HEK293 (cell line): Measurements from ENCODE around the gene KLHL21.
A peak's percentile ranks its signal among the peaks of the same experiment; 100 is the strongest.

Experiments used
- CTCF ChIA-PET: fragments of 350-600 bp; formaldehyde crosslinking; extraction: SDS; loops from one replicate; lab custom pipeline; 2021; ENCODE audit warnings: antibody characterized with exemption; lab: Yijun Ruan, JAX
- POLR2A ChIA-PET: fragments of 300-600 bp; formaldehyde crosslinking; extraction: SDS; loops from one replicate; lab custom pipeline; 2020; ENCODE audit warnings: antibody characterized with exemption, inconsistent platforms; lab: Yijun Ruan, JAX
- H3K27ac ChIP-seq: fragments of 200-500 bp; sonication (Bioruptor generic); 2 replicates; pipeline ENCODE4 v1.5.1; 2014; ENCODE audit warnings: low read depth, low read length, control low read depth, inconsistent platforms; ENCODE audit errors: extremely low read depth
- H3K36me3 ChIP-seq, 2 experiments: fragments of 200-500 bp in 1 of 2; sonication (Bioruptor generic) in 1 of 2; 1 replicate in 1 of 2; 2 replicates in 1 of 2; pipeline ENCODE4 v1.5.1; 2014 to 2017; ENCODE audit warnings: inconsistent platforms in 2 of 2, low read length in 2 of 2; ENCODE audit not compliant: control insufficient read depth in 2 of 2, insufficient read depth in 1 of 2
- H3K4me1 ChIP-seq: fragments of 200-500 bp; sonication (Bioruptor generic); 2 replicates; pipeline ENCODE4 v1.5.1; 2014; ENCODE audit warnings: mild to moderate bottlenecking, low read length, inconsistent platforms; ENCODE audit not compliant: control insufficient read depth, insufficient read depth
- H3K4me3 ChIP-seq: 2 replicates; pipeline ENCODE4 v1.5.1; 2011; ENCODE audit warnings: low read depth, mild to moderate bottlenecking, control low read depth, low read length, moderate library complexity
- H3K9me3 ChIP-seq: fragments of 200-500 bp; sonication (Bioruptor generic); 2 replicates; pipeline ENCODE4 v1.5.1; 2014; ENCODE audit warnings: low read depth, low read length, inconsistent platforms; ENCODE audit not compliant: control insufficient read depth, insufficient read depth
- EGR2 ChIP-seq: fragments of 450-650 bp; formaldehyde crosslinking; IDR thresholded peaks from 2 replicates; pipeline ENCODE4 v1.5.1; 2016; ENCODE audit warnings: low read depth, missing biosample characterization, missing genetic modification characterization
- HOXA7 ChIP-seq: sonication (generic); formaldehyde crosslinking; IDR thresholded peaks from 2 replicates; pipeline ENCODE4 v1.8.1; 2022; ENCODE audit warnings: missing genetic modification reagents, borderline replicate concordance
- HOXC10 ChIP-seq: sonication (generic); formaldehyde crosslinking; IDR thresholded peaks from 2 replicates; pipeline ENCODE4 v1.8.1; 2023; ENCODE audit warnings: mild to moderate bottlenecking, missing genetic modification reagents
- KLF10 ChIP-seq: fragments of 450-650 bp; IDR thresholded peaks from 2 replicates; pipeline ENCODE4 v1.5.1; 2018; ENCODE audit warnings: missing biosample characterization, mild to moderate bottlenecking, missing genetic modification characterization
- SP7 ChIP-seq: fragments of 450-650 bp; formaldehyde crosslinking; IDR thresholded peaks from 2 replicates; pipeline ENCODE4 v1.5.1; 2016; ENCODE audit warnings: missing biosample characterization, missing genetic modification characterization
- ZFHX2 ChIP-seq: fragments of 450-650 bp; formaldehyde crosslinking; conservative IDR thresholded peaks from 2 replicates; pipeline ENCODE4 v1.5.1; 2016; ENCODE audit warnings: missing biosample characterization, missing genetic modification characterization
- ZNF138 ChIP-seq: fragments of 450-650 bp; formaldehyde crosslinking; IDR thresholded peaks from 2 replicates; pipeline ENCODE4 v1.5.1; 2016; ENCODE audit warnings: missing biosample characterization, missing genetic modification characterization, borderline replicate concordance
- ZNF146 ChIP-seq: fragments of 450-650 bp; formaldehyde crosslinking; IDR thresholded peaks from 2 replicates; pipeline ENCODE4 v1.5.1; 2016; ENCODE audit warnings: missing biosample characterization, missing genetic modification characterization
- ZNF324 ChIP-seq: fragments of 450-650 bp; formaldehyde crosslinking; IDR thresholded peaks from 2 replicates; pipeline ENCODE4 v1.5.1; 2016; ENCODE audit warnings: missing biosample characterization, missing genetic modification characterization
- ZNF48 ChIP-seq: fragments of 450-650 bp; formaldehyde crosslinking; IDR thresholded peaks from 2 replicates; pipeline ENCODE4 v1.5.1; 2016; ENCODE audit warnings: missing biosample characterization, missing genetic modification characterization
- ZNF513 ChIP-seq: fragments of 450-650 bp; IDR thresholded peaks from 2 replicates; pipeline ENCODE4 v1.5.1; 2018; ENCODE audit warnings: missing biosample characterization, missing genetic modification characterization
- ZNF629 ChIP-seq: fragments of 450-650 bp; formaldehyde crosslinking; IDR thresholded peaks from 2 replicates; pipeline ENCODE4 v1.5.1; 2017; ENCODE audit warnings: missing biosample characterization, missing genetic modification characterization
- ZNF707 ChIP-seq: fragments of 450-650 bp; formaldehyde crosslinking; IDR thresholded peaks from 2 replicates; pipeline ENCODE4 v1.5.1; 2016; ENCODE audit warnings: missing biosample characterization, missing genetic modification characterization
- TF ChIP-seq, protein P1 (sequence below): fragments of 450-650 bp; formaldehyde crosslinking; IDR thresholded peaks from 2 replicates; pipeline ENCODE4 v1.5.1; 2017; ENCODE audit warnings: missing biosample characterization, missing genetic modification characterization
- TF ChIP-seq, protein P2 (sequence below): fragments of 450-650 bp; formaldehyde crosslinking; IDR thresholded peaks from 2 replicates; pipeline ENCODE4 v1.5.1; 2016; ENCODE audit warnings: missing biosample characterization, missing genetic modification characterization, borderline replicate concordance

KLHL21 gene

GRCh38 chr1:6599141-6599975, 3.3 kb downstream of the KLHL21 start:
- TF ChIP-seq EGR2 (tag by site-specific recombination) (peak; percentile 74), HOXC10 (no peak), ZFHX2 (peak; percentile 74)
- TF ChIP-seq, protein P1, sequence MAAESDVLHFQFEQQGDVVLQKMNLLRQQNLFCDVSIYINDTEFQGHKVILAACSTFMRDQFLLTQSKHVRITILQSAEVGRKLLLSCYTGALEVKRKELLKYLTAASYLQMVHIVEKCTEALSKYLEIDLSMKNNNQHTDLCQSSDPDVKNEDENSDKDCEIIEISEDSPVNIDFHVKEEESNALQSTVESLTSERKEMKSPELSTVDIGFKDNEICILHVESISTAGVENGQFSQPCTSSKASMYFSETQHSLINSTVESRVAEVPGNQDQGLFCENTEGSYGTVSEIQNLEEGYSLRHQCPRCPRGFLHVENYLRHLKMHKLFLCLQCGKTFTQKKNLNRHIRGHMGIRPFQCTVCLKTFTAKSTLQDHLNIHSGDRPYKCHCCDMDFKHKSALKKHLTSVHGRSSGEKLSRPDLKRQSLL (tag by site-specific recombination) = peak; percentile 15; the same call in 1 of the 2 replicates
- TF ChIP-seq, all 188 proteins: peak for 3
- Histone ChIP-seq H3K4me3 (no peak overlapping the region), H3K27ac (no peak overlapping the region), H3K4me1 (no peaks in the 10 kb centered on the region), H3K36me3 (peaks cover 3 to 59% of the 10 kb centered on the region in 2 experiments; a peak in 2 of 3 replicates), H3K9me3 (no peaks in the 10 kb centered on the region)
- ChIA-PET POLR2A (interaction anchor here (0.9 to 1.6 kb wide), 3 partner anchors 11 to 19 kb away, joined by 3 to 13 read pairs (median 8); partner anchors contain the start of gene ZBTB48), CTCF (interaction anchor here (0.6 to 1.4 kb wide), 4 partner anchors 45 to 150 kb away, joined by 3 to 5 read pairs (median 4); partner anchors contain the start of gene NOL9)

DNA sequence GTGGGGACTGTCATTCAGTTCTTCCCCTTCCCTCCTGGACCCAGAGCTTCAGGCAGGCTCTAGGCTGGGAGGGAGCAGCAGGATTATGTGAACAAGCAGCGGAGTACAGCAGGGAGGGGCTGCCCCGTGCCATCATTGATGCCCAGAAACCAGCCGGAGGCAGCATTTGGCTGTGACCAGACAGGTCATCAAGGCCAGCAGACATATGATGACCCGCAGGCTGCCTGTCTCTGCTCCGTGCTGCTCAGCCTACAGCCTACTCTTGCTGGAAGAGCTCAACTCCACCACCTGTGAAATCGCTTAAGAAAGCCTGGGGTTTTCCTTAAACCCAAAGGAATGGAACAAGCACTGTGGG, 4.9 kb downstream of the KLHL21 start:
- CTCF ChIA-PET = interaction anchor here (0.7 to 0.8 kb wide), 2 partner anchors 18 to 117 kb away, joined by 3 read pairs; no protein-coding TSS in a partner anchor
- POLR2A ChIA-PET = interaction anchor here (0.7 to 1.5 kb wide), 3 partner anchors 9 to 18 kb away, joined by 3 to 5 read pairs (median 3); partner anchors contain the start of gene ZBTB48
- H3K4me3 ChIP-seq = no peak overlapping the region
- no peaks in the 10 kb centered on the region for H3K4me1 ChIP-seq
- TF ChIP-seq ZNF324 (tag by site-specific recombination) (no peak), SP7 (tag by site-specific recombination) (no peak)
- peaks cover 3 to 75% of the 10 kb centered on the region in 2 experiments; a peak in 2 of 3 replicates for H3K36me3 ChIP-seq
- no peak overlapping the region for H3K27ac ChIP-seq
- H3K9me3 ChIP-seq = no peaks in the 10 kb centered on the region

DNA sequence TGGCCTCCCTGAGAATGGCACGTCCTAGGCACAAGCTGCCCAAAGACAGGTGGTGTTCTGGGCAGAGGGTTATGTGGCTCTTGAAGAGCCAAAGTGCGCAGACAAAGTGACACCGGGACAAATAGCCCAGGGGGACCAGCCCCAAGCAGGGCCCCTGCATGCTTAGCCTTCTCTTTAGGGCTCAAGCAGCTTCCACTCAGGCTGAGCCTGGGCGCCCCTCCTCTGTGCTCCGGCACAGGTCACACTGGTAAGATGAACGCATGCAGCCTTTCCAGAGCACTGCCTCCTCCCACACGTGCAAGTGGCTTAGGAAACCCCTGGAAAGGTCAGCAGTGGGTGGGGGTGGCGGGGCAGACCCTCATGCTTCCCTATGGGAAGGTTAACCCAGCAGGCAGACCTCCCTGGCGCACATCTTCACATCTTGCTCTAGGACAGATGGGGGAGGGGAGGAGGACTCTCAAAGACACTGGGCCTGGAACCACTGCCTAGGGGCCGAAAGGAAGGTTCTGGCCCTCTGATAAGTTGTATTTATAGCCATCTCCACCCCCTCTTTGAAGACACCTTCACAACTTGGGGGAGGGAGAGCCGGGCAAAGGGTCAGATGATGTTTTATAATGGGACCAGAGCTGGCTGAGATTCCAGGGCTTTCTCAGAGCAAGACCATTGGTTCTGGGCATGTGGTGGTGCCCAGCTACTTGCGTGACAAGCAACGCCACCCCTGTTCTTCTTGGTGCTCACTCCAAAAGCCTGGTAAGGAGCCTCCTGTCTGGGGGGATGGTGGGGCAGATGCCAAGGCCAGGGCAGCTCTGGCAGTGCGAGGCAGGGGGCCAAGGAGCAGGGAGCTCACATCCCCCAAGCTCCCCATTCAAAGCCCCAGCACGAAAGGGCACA, 5.5 kb downstream of the KLHL21 start:
- H3K36me3 ChIP-seq = peaks cover 3 to 81% of the 10 kb centered on the region in 2 experiments; a peak in 2 of 3 replicates
- H3K9me3 ChIP-seq = no peaks in the 10 kb centered on the region
- ChIA-PET POLR2A (interaction anchor here (0.7 to 1.5 kb wide), 3 partner anchors 8 to 18 kb away, joined by 3 to 5 read pairs (median 3); partner anchors contain the start of gene ZBTB48), CTCF (interaction anchor here (0.7 to 0.8 kb wide), 2 partner anchors 17 to 116 kb away, joined by 3 read pairs; no protein-coding TSS in a partner anchor)
- H3K4me3 ChIP-seq = no peak overlapping the region
- no peaks in the 10 kb centered on the region for H3K4me1 ChIP-seq
- TF ChIP-seq ZNF324 (tag by site-specific recombination) = no peak
- TF ChIP-seq ZFHX2 = peak; percentile 39; the same call in 1 of the 2 replicates
- H3K27ac ChIP-seq = no peak overlapping the region

DNA sequence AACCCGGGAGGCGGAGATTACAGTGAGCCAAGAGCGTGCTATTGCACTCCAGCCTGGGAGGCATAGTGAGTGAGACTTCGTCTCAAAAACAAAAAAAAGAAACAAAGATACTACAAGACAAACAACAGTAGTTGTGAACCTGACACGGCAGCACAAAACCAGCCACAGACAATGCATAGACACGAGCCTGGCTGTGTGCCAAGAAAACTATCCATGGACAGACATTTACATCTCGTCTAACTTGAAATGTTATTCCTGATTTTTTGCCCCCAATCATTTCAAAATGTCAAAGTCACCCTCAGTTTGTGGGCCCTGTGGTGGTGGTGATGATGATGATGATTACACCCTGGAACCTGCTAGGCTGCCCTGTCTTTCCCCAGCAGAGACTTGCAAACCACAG, 6.3 kb downstream of the KLHL21 start:
- H3K9me3 ChIP-seq = no peaks in the 10 kb centered on the region
- peaks cover 3 to 89% of the 10 kb centered on the region in 2 experiments; a peak in 2 of 3 replicates for H3K36me3 ChIP-seq
- POLR2A ChIA-PET = interaction anchor here (1.3 kb wide), 1 partner anchor 17 kb away, joined by 3 read pairs; the partner anchor contains the start of gene ZBTB48
- no peak overlapping the region for H3K27ac ChIP-seq
- no peak overlapping the region for H3K4me3 ChIP-seq
- CTCF ChIA-PET = no interaction called here
- H3K4me1 ChIP-seq = no peaks in the 10 kb centered on the region
- peak; percentile 58 for TF ChIP-seq ZNF513 (tag by site-specific recombination)
- TF ChIP-seq HOXA7 (CRISPR knock-in tag) = no peak
- no peak for TF ChIP-seq ZNF707 (tag by site-specific recombination)
- TF ChIP-seq, protein P2, sequence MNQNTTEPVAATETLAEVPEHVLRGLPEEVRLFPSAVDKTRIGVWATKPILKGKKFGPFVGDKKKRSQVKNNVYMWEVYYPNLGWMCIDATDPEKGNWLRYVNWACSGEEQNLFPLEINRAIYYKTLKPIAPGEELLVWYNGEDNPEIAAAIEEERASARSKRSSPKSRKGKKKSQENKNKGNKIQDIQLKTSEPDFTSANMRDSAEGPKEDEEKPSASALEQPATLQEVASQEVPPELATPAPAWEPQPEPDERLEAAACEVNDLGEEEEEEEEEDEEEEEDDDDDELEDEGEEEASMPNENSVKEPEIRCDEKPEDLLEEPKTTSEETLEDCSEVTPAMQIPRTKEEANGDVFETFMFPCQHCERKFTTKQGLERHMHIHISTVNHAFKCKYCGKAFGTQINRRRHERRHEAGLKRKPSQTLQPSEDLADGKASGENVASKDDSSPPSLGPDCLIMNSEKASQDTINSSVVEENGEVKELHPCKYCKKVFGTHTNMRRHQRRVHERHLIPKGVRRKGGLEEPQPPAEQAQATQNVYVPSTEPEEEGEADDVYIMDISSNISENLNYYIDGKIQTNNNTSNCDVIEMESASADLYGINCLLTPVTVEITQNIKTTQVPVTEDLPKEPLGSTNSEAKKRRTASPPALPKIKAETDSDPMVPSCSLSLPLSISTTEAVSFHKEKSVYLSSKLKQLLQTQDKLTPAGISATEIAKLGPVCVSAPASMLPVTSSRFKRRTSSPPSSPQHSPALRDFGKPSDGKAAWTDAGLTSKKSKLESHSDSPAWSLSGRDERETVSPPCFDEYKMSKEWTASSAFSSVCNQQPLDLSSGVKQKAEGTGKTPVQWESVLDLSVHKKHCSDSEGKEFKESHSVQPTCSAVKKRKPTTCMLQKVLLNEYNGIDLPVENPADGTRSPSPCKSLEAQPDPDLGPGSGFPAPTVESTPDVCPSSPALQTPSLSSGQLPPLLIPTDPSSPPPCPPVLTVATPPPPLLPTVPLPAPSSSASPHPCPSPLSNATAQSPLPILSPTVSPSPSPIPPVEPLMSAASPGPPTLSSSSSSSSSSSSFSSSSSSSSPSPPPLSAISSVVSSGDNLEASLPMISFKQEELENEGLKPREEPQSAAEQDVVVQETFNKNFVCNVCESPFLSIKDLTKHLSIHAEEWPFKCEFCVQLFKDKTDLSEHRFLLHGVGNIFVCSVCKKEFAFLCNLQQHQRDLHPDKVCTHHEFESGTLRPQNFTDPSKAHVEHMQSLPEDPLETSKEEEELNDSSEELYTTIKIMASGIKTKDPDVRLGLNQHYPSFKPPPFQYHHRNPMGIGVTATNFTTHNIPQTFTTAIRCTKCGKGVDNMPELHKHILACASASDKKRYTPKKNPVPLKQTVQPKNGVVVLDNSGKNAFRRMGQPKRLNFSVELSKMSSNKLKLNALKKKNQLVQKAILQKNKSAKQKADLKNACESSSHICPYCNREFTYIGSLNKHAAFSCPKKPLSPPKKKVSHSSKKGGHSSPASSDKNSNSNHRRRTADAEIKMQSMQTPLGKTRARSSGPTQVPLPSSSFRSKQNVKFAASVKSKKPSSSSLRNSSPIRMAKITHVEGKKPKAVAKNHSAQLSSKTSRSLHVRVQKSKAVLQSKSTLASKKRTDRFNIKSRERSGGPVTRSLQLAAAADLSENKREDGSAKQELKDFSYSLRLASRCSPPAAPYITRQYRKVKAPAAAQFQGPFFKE (tag by site-specific recombination) = no peak
- no peak for TF ChIP-seq ZNF138 (tag by site-specific recombination)
- no peak for TF ChIP-seq ZNF629 (tag by site-specific recombination)
- no peak for TF ChIP-seq ZNF48 (tag by site-specific recombination)
- 0 out of 2 replicates have a peak, but pooled peaks have one; percentile 27 for TF ChIP-seq KLF10 (tag by site-specific recombination)
- TF ChIP-seq ZNF146 = no peak
